ENCODE results near the gene SDK1. TPM values are rescaled to one million over a fixed set of nuclear protein-coding genes. Genes with fewer than 3 reads are reported as not detected.

Gene SDK1
- total and polyA plus RNA-seq, 2 donors (not counting 3 experiments of a cell fraction or from before 2014, with no cell fraction given): 1.6 to 3.9 TPM

GRCh38 chr7:4001742-4002141, 700.7 kb downstream of the SDK1 start:
- FAIRE-seq (no peak), DNase-seq (ENCODE audit: low read depth, low spot score) (no peak)

More at GRCh38 chr7:4001742-4002141, 700.7 kb downstream of the SDK1 start:
- no peaks in the 10 kb centered on the region for H3K27me3 ChIP-seq (ENCODE audit: control insufficient read depth in 2 of 2, insufficient read depth in 2 of 2, low read length in 2 of 2)
- TF ChIP-seq POLR2AphosphoS5 (IDR thresholded peaks at IDR 0.05; ENCODE audit: insufficient read depth, low read depth, low read length): no peak
- TF ChIP-seq CTCF (IDR thresholded peaks at IDR 0.05; ENCODE audit: extremely low read depth in 1 of 2, insufficient read depth in 1 of 2, low read depth in 1 of 2, low read length in 2 of 2): no peak
- TF ChIP-seq JUN (IDR thresholded peaks at IDR 0.05; ENCODE audit: borderline replicate concordance, insufficient read depth, insufficient read length, low read depth): no peak
- TF ChIP-seq MYC (IDR thresholded peaks at IDR 0.05; ENCODE audit: low read depth, low read length): no peak
- no peak for TF ChIP-seq MAX (IDR thresholded peaks at IDR 0.05; ENCODE audit: insufficient read depth, insufficient read length)
- TF ChIP-seq POLR2A (IDR thresholded peaks at IDR 0.05; ENCODE audit: low read depth, low read length): no peak
- TF ChIP-seq EZH2 (IDR thresholded peaks at IDR 0.05; ENCODE audit: borderline replicate concordance, low read depth, low read length, severe bottlenecking): no peak
- TF ChIP-seq FOS (IDR thresholded peaks at IDR 0.05; ENCODE audit: borderline replicate concordance, insufficient read depth, low read length): no peak
- no peak overlapping the region for H3K4me3 ChIP-seq (replicated peaks in 1 of 3; ENCODE audit: insufficient read depth in 1 of 3, low read depth in 1 of 3, low read length in 3 of 3)
- no peak overlapping the region for H3K27ac ChIP-seq (ENCODE audit: insufficient read depth, low read depth, low read length)
- no peaks in the 10 kb centered on the region for H3K79me2 ChIP-seq (ENCODE audit: control insufficient read depth, insufficient read depth, low read length)
- dilution Hi-C loops (cut with MboI; ENCODE audit: extremely low pct_ligation_motif_present, low sequenced_read_pairs): no loop called here
- no peaks in the 10 kb centered on the region for H3K36me3 ChIP-seq (ENCODE audit: control insufficient read depth in 2 of 2, extremely low read depth in 1 of 2, insufficient read depth in 2 of 2, low read length in 2 of 2)
- intact Hi-C loops (cut with micrococcal nuclease): no loop called here
- H4K20me1 ChIP-seq (replicated peaks; ENCODE audit: control insufficient read depth, extremely low read depth, insufficient read depth, low read length): no peaks in the 10 kb centered on the region
- no peak overlapping the region for H3K4me2 ChIP-seq (ENCODE audit: insufficient read depth, low read length)
- no peak overlapping the region for H3K9ac ChIP-seq (replicated peaks; ENCODE audit: extremely low read depth, insufficient read depth, low read length)
- no peak overlapping the region for H2AFZ ChIP-seq (ENCODE audit: low read depth, low read length)
- no TSS peak for BruUV-seq (replicated peaks)
- no peaks in the 10 kb centered on the region for H3K9me3 ChIP-seq (replicated peaks; ENCODE audit: control insufficient read depth, insufficient read depth, low read length)
- ChIA-PET CTCF (no interaction called here), POLR2A (no interaction called here)
- H3K4me1 ChIP-seq (ENCODE audit: control insufficient read depth, extremely low read depth, insufficient read depth, low read length): no peaks in the 10 kb centered on the region
- H3K9me1 ChIP-seq (replicated peaks; ENCODE audit: control insufficient read depth, extremely low read depth, insufficient read depth, low read length): no peaks in the 10 kb centered on the region

Data from endothelial cell of umbilical vein (primary cell).